Measurements from ENCODE around the gene ROPN1. TPM values are rescaled to one million over a fixed set of nuclear protein-coding genes. Genes with fewer than 3 reads are reported as not detected.
"Not testable (repeated sequence)": the region's sequence is repeated elsewhere in the genome, so short reads cannot be mapped to it uniquely, and the experiment has no call there.

The ROPN1 gene
- total RNA-seq, 1 donor from 2014 or later, result not detected

- H3K9me3 ChIP-seq (ENCODE audit: control insufficient read depth in 3 of 3, low read length in 3 of 3); H3K4me1 ChIP-seq (ENCODE audit: control insufficient read depth in 3 of 3, insufficient read depth in 3 of 3, low read length in 3 of 3); H3K36me3 ChIP-seq (ENCODE audit: control insufficient read depth in 3 of 3, insufficient read depth in 3 of 3, low read length in 3 of 3); H3K9ac ChIP-seq (ENCODE audit: low read depth in 1 of 3, low read length in 3 of 3); H3K27me3 ChIP-seq (ENCODE audit: control insufficient read depth in 3 of 3, insufficient read depth in 3 of 3, low read length in 3 of 3); H3K4me3 ChIP-seq (ENCODE audit: low read length in 3 of 3); H3K27ac ChIP-seq (ENCODE audit: low read depth, low read length): not testable (repeated sequence)
These were observed 15.6 kb downstream of the ROPN1 start for GRCh38 chr3:123976181-123976898.

GRCh38 chr3:123975030-123975429 lies 16.9 kb downstream of the ROPN1 start:
- H3K9me3 ChIP-seq (ENCODE audit: control insufficient read depth in 3 of 3, low read length in 3 of 3); H3K4me3 ChIP-seq (ENCODE audit: low read length in 3 of 3); H3K27me3 ChIP-seq (ENCODE audit: control insufficient read depth in 3 of 3, insufficient read depth in 3 of 3, low read length in 3 of 3): not testable (repeated sequence)

GRCh38 chr3:123971406-123971805 lies 20.5 kb downstream of the ROPN1 start:
- no peak overlapping the region for H3K9ac ChIP-seq (ENCODE audit: low read depth in 1 of 3, low read length in 3 of 3)
- peaks cover 0 to 7% (median 3%) of the 10 kb centered on the region in 3 donors for H3K27me3 ChIP-seq (ENCODE audit: control insufficient read depth in 3 of 3, insufficient read depth in 3 of 3, low read length in 3 of 3)
- H3K27ac ChIP-seq (ENCODE audit: low read depth, low read length), result no peak overlapping the region
- H3K4me3 ChIP-seq (ENCODE audit: low read length in 3 of 3), result no peak overlapping the region
- H3K9me3 ChIP-seq (ENCODE audit: control insufficient read depth in 3 of 3, low read length in 3 of 3), result no peaks in the 10 kb centered on the region
- no peaks in the 10 kb centered on the region for H3K36me3 ChIP-seq (ENCODE audit: control insufficient read depth in 3 of 3, insufficient read depth in 3 of 3, low read length in 3 of 3)
- no peaks in the 10 kb centered on the region for H3K4me1 ChIP-seq (ENCODE audit: control insufficient read depth in 3 of 3, insufficient read depth in 3 of 3, low read length in 3 of 3)

More at GRCh38 chr3:123975030-123975429, 16.9 kb downstream of the ROPN1 start:
- not testable (repeated sequence) for H3K27ac ChIP-seq (ENCODE audit: low read depth, low read length); H3K4me1 ChIP-seq (ENCODE audit: control insufficient read depth in 3 of 3, insufficient read depth in 3 of 3, low read length in 3 of 3); H3K36me3 ChIP-seq (ENCODE audit: control insufficient read depth in 3 of 3, insufficient read depth in 3 of 3, low read length in 3 of 3); H3K9ac ChIP-seq (ENCODE audit: low read depth in 1 of 3, low read length in 3 of 3)

- not testable (repeated sequence) for H3K27me3 ChIP-seq (ENCODE audit: control insufficient read depth in 3 of 3, insufficient read depth in 3 of 3, low read length in 3 of 3); H3K9ac ChIP-seq (ENCODE audit: low read depth in 1 of 3, low read length in 3 of 3); H3K9me3 ChIP-seq (ENCODE audit: control insufficient read depth in 3 of 3, low read length in 3 of 3); H3K36me3 ChIP-seq (ENCODE audit: control insufficient read depth in 3 of 3, insufficient read depth in 3 of 3, low read length in 3 of 3); H3K27ac ChIP-seq (ENCODE audit: low read depth, low read length); H3K4me1 ChIP-seq (ENCODE audit: control insufficient read depth in 3 of 3, insufficient read depth in 3 of 3, low read length in 3 of 3); H3K4me3 ChIP-seq (ENCODE audit: low read length in 3 of 3)
These were observed 24.7 kb downstream of the ROPN1 start for GRCh38 chr3:123967260-123967659.

GRCh38 chr3:123966799-123967198 lies 25.1 kb downstream of the ROPN1 start:
- not testable (repeated sequence) for H3K27me3 ChIP-seq (ENCODE audit: control insufficient read depth in 3 of 3, insufficient read depth in 3 of 3, low read length in 3 of 3); H3K9ac ChIP-seq (ENCODE audit: low read depth in 1 of 3, low read length in 3 of 3); H3K4me3 ChIP-seq (ENCODE audit: low read length in 3 of 3); H3K9me3 ChIP-seq (ENCODE audit: control insufficient read depth in 3 of 3, low read length in 3 of 3); H3K36me3 ChIP-seq (ENCODE audit: control insufficient read depth in 3 of 3, insufficient read depth in 3 of 3, low read length in 3 of 3); H3K4me1 ChIP-seq (ENCODE audit: control insufficient read depth in 3 of 3, insufficient read depth in 3 of 3, low read length in 3 of 3); H3K27ac ChIP-seq (ENCODE audit: low read depth, low read length)

- not testable (repeated sequence) for H3K4me3 ChIP-seq (ENCODE audit: low read length in 3 of 3); H3K9me3 ChIP-seq (ENCODE audit: control insufficient read depth in 3 of 3, low read length in 3 of 3); H3K9ac ChIP-seq (ENCODE audit: low read depth in 1 of 3, low read length in 3 of 3); H3K27ac ChIP-seq (ENCODE audit: low read depth, low read length); H3K27me3 ChIP-seq (ENCODE audit: control insufficient read depth in 3 of 3, insufficient read depth in 3 of 3, low read length in 3 of 3); H3K4me1 ChIP-seq (ENCODE audit: control insufficient read depth in 3 of 3, insufficient read depth in 3 of 3, low read length in 3 of 3); H3K36me3 ChIP-seq (ENCODE audit: control insufficient read depth in 3 of 3, insufficient read depth in 3 of 3, low read length in 3 of 3)
These were observed 27.1 kb downstream of the ROPN1 start for GRCh38 chr3:123964793-123965192.

GRCh38 chr3:123961508-123961856 lies 30.4 kb downstream of the ROPN1 start:
- peak overlapping the region; percentile 92 to 96 (median 93) for H3K4me3 ChIP-seq (ENCODE audit: low read length in 3 of 3)
- peak overlapping the region; percentile 78 for H3K27ac ChIP-seq (ENCODE audit: low read depth, low read length)
- H3K4me1 ChIP-seq (ENCODE audit: control insufficient read depth in 3 of 3, insufficient read depth in 3 of 3, low read length in 3 of 3), result peaks cover 0 to 4% (median 0%) of the 10 kb centered on the region in 3 donors
- H3K9me3 ChIP-seq (ENCODE audit: control insufficient read depth in 3 of 3, low read length in 3 of 3), result no peaks in the 10 kb centered on the region
- no peaks in the 10 kb centered on the region for H3K27me3 ChIP-seq (ENCODE audit: control insufficient read depth in 3 of 3, insufficient read depth in 3 of 3, low read length in 3 of 3)
- H3K9ac ChIP-seq (ENCODE audit: low read depth in 1 of 3, low read length in 3 of 3), result peak overlapping the region; percentile 92 to 95 (median 94)
- H3K36me3 ChIP-seq (ENCODE audit: control insufficient read depth in 3 of 3, insufficient read depth in 3 of 3, low read length in 3 of 3), result no peaks in the 10 kb centered on the region

GRCh38 chr3:123960781-123961507 lies 31.0 kb downstream of the ROPN1 start, which contains the start of gene CCDC14:
Gene CCDC14, minus strand, starts transcription at chr3:123961229. Its CDS starts 56 bp downstream, at chr3:123961173.
- H3K9ac ChIP-seq (ENCODE audit: low read depth in 1 of 3, low read length in 3 of 3), result peak within 1 kb of the TSS; percentile 92 to 95 (median 94)
- H3K9me3 ChIP-seq (ENCODE audit: control insufficient read depth in 3 of 3, low read length in 3 of 3), result no peaks in the 10 kb centered on the region

GRCh38 chr3:123953735-123954134 lies 38.2 kb downstream of the ROPN1 start:
- no peaks in the 10 kb centered on the region for H3K27me3 ChIP-seq (ENCODE audit: control insufficient read depth in 3 of 3, insufficient read depth in 3 of 3, low read length in 3 of 3)
- H3K27ac ChIP-seq (ENCODE audit: low read depth, low read length), result no peak overlapping the region
- H3K4me1 ChIP-seq (ENCODE audit: control insufficient read depth in 3 of 3, insufficient read depth in 3 of 3, low read length in 3 of 3), result no peaks in the 10 kb centered on the region
- no peak overlapping the region for H3K9ac ChIP-seq (ENCODE audit: low read depth in 1 of 3, low read length in 3 of 3)
- no peak overlapping the region for H3K4me3 ChIP-seq (ENCODE audit: low read length in 3 of 3)
- peaks cover 0 to 18% (median 9%) of the 10 kb centered on the region in 3 donors for H3K36me3 ChIP-seq (ENCODE audit: control insufficient read depth in 3 of 3, insufficient read depth in 3 of 3, low read length in 3 of 3)
- H3K9me3 ChIP-seq (ENCODE audit: control insufficient read depth in 3 of 3, low read length in 3 of 3), result no peaks in the 10 kb centered on the region

More at GRCh38 chr3:123960781-123961507, 31.0 kb downstream of the ROPN1 start, which contains the start of gene CCDC14:
- peaks cover 0 to 2% (median 0%) of the 10 kb centered on the region in 3 donors for H3K36me3 ChIP-seq (ENCODE audit: control insufficient read depth in 3 of 3, insufficient read depth in 3 of 3, low read length in 3 of 3)
- peaks cover 0 to 4% (median 0%) of the 10 kb centered on the region in 3 donors for H3K4me1 ChIP-seq (ENCODE audit: control insufficient read depth in 3 of 3, insufficient read depth in 3 of 3, low read length in 3 of 3)
- peak within 1 kb of the TSS; percentile 78 for H3K27ac ChIP-seq (ENCODE audit: low read depth, low read length)
- peak within 1 kb of the TSS; percentile 92 to 96 (median 93) for H3K4me3 ChIP-seq (ENCODE audit: low read length in 3 of 3)
- H3K27me3 ChIP-seq (ENCODE audit: control insufficient read depth in 3 of 3, insufficient read depth in 3 of 3, low read length in 3 of 3), result no peaks in the 10 kb centered on the region

GRCh38 chr3:123952844-123953520 lies 38.9 kb downstream of the ROPN1 start:
- H3K4me1 ChIP-seq (ENCODE audit: control insufficient read depth in 3 of 3, insufficient read depth in 3 of 3, low read length in 3 of 3), result no peaks in the 10 kb centered on the region
- no peak overlapping the region for H3K27ac ChIP-seq (ENCODE audit: low read depth, low read length)
- no peaks in the 10 kb centered on the region for H3K9me3 ChIP-seq (ENCODE audit: control insufficient read depth in 3 of 3, low read length in 3 of 3)
- no peak overlapping the region for H3K9ac ChIP-seq (ENCODE audit: low read depth in 1 of 3, low read length in 3 of 3)
- H3K4me3 ChIP-seq (ENCODE audit: low read length in 3 of 3), result no peak overlapping the region
- no peaks in the 10 kb centered on the region for H3K27me3 ChIP-seq (ENCODE audit: control insufficient read depth in 3 of 3, insufficient read depth in 3 of 3, low read length in 3 of 3)
- peaks cover 0 to 18% (median 9%) of the 10 kb centered on the region in 3 donors for H3K36me3 ChIP-seq (ENCODE audit: control insufficient read depth in 3 of 3, insufficient read depth in 3 of 3, low read length in 3 of 3)

Data from skeletal muscle tissue (tissue), 4 donors.